ENCODE data around the gene CYB5R4. TPM values are rescaled to one million over a fixed set of nuclear protein-coding genes. Genes with fewer than 3 reads are reported as not detected.

Gene CYB5R4
- total RNA-seq, 1 experiment from 2014 or later, result 23.7 TPM

DNA sequence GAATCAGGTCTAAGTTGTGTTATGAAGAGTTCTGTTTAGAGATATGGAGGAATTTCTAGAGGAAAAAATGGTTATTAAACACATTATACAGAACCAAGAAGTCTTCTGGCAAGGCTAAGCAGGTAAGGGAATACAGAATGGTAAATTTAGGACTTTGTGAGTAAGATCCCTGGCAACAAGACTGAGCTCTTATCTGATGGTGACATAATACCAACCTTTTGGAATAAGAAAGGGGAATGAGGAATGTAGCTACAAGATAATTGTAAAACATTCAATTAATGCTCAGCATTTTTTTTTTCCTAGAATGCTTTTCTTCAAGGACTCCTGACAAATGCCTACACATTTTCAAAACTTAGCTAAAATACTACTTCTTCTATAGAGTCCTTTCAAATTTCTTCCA, 51.8 kb downstream of the CYB5R4 start:
- no peak overlapping the region for H3K4me3 ChIP-seq (ENCODE audit: low read depth, low read length)
- H3K4me3 Mint-ChIP-seq (ENCODE audit: unreplicated experiment), result no peak overlapping the region
- TF ChIP-seq CTCF (IDR thresholded peaks at IDR 0.05; ENCODE audit: insufficient read depth in 1 of 2, low read depth in 1 of 2, low read length in 1 of 2, severe bottlenecking in 1 of 2, unreplicated experiment in 1 of 2), result no peak
- no peak for DNase-seq
- H3K36me3 ChIP-seq (ENCODE audit: control insufficient read depth, insufficient read depth, low read length), result no peaks in the 10 kb centered on the region
- no peaks in the 10 kb centered on the region for H3K9me3 Mint-ChIP-seq (ENCODE audit: unreplicated experiment)
- POLR2A ChIA-PET, result no interaction called here
- CTCF ChIA-PET, result no interaction called here
- H3K4me1 ChIP-seq, result peaks cover 7% of the 10 kb centered on the region
- H3K27me3 ChIP-seq (replicated peaks; ENCODE audit: control insufficient read depth, insufficient read depth, low read length), result no peaks in the 10 kb centered on the region
- peaks cover 11% of the 10 kb centered on the region for H3K4me1 Mint-ChIP-seq (ENCODE audit: low read depth, unreplicated experiment)
- intact Hi-C loops (cut with micrococcal nuclease; ENCODE audit: unreplicated experiment), result no loop called here
- no peaks in the 10 kb centered on the region for H3K9me3 ChIP-seq
- no peaks in the 10 kb centered on the region for H3K36me3 Mint-ChIP-seq (ENCODE audit: insufficient read depth, unreplicated experiment)
- H3K27me3 Mint-ChIP-seq (ENCODE audit: insufficient read depth, unreplicated experiment), result no peaks in the 10 kb centered on the region
- no TSS peak for BruUV-seq (replicated peaks)
- H3K27ac Mint-ChIP-seq (ENCODE audit: unreplicated experiment), result no peak overlapping the region

DNA sequence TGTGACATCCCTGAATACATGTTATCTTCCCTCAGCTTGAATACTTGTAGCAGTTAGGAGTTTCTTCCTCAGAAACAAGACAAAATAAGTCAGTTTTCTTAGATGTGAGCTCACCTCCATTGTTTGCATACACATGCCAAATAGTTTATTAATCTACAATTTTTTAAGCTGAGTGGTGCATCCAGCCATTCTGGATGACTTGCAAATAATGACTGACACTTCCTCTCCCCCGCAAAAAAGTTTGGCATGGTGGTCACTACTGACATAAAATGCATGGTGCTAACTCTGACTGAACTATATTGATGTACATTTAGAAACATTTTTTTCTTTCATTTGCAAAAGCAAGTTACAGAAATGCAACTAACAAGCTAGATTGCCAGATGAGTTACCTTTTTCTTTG, 55.5 kb downstream of the CYB5R4 start:
- H3K27ac Mint-ChIP-seq (ENCODE audit: unreplicated experiment), result no peak overlapping the region
- Histone ChIP-seq H3K36me3 (ENCODE audit: control insufficient read depth, insufficient read depth, low read length) (no peaks in the 10 kb centered on the region), H3K9me3 (no peaks in the 10 kb centered on the region), H3K4me3 (ENCODE audit: low read depth, low read length) (no peak overlapping the region), H3K4me1 (peaks cover 7% of the 10 kb centered on the region), H3K27me3 (replicated peaks; ENCODE audit: control insufficient read depth, insufficient read depth, low read length) (no peaks in the 10 kb centered on the region)
- DNase-seq, result no peak
- no peak for TF ChIP-seq CTCF (IDR thresholded peaks at IDR 0.05; ENCODE audit: insufficient read depth in 1 of 2, low read depth in 1 of 2, low read length in 1 of 2, severe bottlenecking in 1 of 2, unreplicated experiment in 1 of 2)
- H3K36me3 Mint-ChIP-seq (ENCODE audit: insufficient read depth, unreplicated experiment), result no peaks in the 10 kb centered on the region
- no TSS peak for BruUV-seq (replicated peaks)
- ChIA-PET POLR2A (no interaction called here), CTCF (no interaction called here)
- no peaks in the 10 kb centered on the region for H3K9me3 Mint-ChIP-seq (ENCODE audit: unreplicated experiment)
- intact Hi-C loops (cut with micrococcal nuclease; ENCODE audit: unreplicated experiment), result no loop called here
- H3K4me3 Mint-ChIP-seq (ENCODE audit: unreplicated experiment), result no peak overlapping the region
- H3K27me3 Mint-ChIP-seq (ENCODE audit: insufficient read depth, unreplicated experiment), result no peaks in the 10 kb centered on the region
- peaks cover 9% of the 10 kb centered on the region for H3K4me1 Mint-ChIP-seq (ENCODE audit: low read depth, unreplicated experiment)

GRCh38 chr6:83917001-83917400, 57.5 kb downstream of the CYB5R4 start:
- H3K4me3 ChIP-seq (ENCODE audit: low read depth, low read length), result no peak overlapping the region

More at GRCh38 chr6:83917001-83917400, 57.5 kb downstream of the CYB5R4 start:
- Mint-ChIP-seq H3K27me3 (ENCODE audit: insufficient read depth, unreplicated experiment) (no peaks in the 10 kb centered on the region), H3K9me3 (ENCODE audit: unreplicated experiment) (no peaks in the 10 kb centered on the region), H3K4me3 (ENCODE audit: unreplicated experiment) (no peak overlapping the region), H3K27ac (ENCODE audit: unreplicated experiment) (no peak overlapping the region), H3K4me1 (ENCODE audit: low read depth, unreplicated experiment) (no peaks in the 10 kb centered on the region), H3K36me3 (ENCODE audit: insufficient read depth, unreplicated experiment) (no peaks in the 10 kb centered on the region)
- no peak for DNase-seq
- Histone ChIP-seq H3K36me3 (ENCODE audit: control insufficient read depth, insufficient read depth, low read length) (no peaks in the 10 kb centered on the region), H3K4me1 (no peaks in the 10 kb centered on the region), H3K27me3 (replicated peaks; ENCODE audit: control insufficient read depth, insufficient read depth, low read length) (no peaks in the 10 kb centered on the region), H3K9me3 (no peaks in the 10 kb centered on the region)
- POLR2A ChIA-PET, result no interaction called here
- CTCF ChIA-PET, result no interaction called here
- TF ChIP-seq CTCF (IDR thresholded peaks at IDR 0.05; ENCODE audit: insufficient read depth in 1 of 2, low read depth in 1 of 2, low read length in 1 of 2, severe bottlenecking in 1 of 2, unreplicated experiment in 1 of 2), result no peak
- intact Hi-C loops (cut with micrococcal nuclease; ENCODE audit: unreplicated experiment), result no loop called here
- no TSS peak for BruUV-seq (replicated peaks)
